ENCODE results near the gene TMEM200B.

- no peak for TF ChIP-seq POLR2AphosphoS5 (IDR thresholded peaks at IDR 0.05; ENCODE audit: low read depth)
- TF ChIP-seq CTCF (IDR thresholded peaks at IDR 0.05; ENCODE audit: insufficient read depth, low read length) = no peak
- TF ChIP-seq SPI1 (IDR thresholded peaks at IDR 0.05; ENCODE audit: borderline replicate concordance, low read depth) = no peak
- no peak for TF ChIP-seq REST (IDR thresholded peaks at IDR 0.05; ENCODE audit: insufficient replicate concordance, low read depth)
Measured at GRCh38 chr1:29112705-29113412, 10.8 kb downstream of the TMEM200B start.

Measured in HL-60 (cell line).